IMR-90 (cell line): Measurements from ENCODE around the gene IQCB1. TPM values are rescaled to one million over a fixed set of nuclear protein-coding genes. Genes with fewer than 3 reads are reported as not detected.

Source experiments
- ATAC-seq: fragments of 200-7000 bp; cut with Tn5 transposase; 2 replicates; pipeline ENCODE4 v1.9.1; 2020; ENCODE audit warnings: low read depth, mild to moderate bottlenecking, moderate library complexity
- BruUV-seq: library from RNA; stranded (reverse); fragments of 400-500 nt; replicated peaks from 2 replicates; lab custom pipeline; 2021; lab: Mats Ljungman, UMichigan
- CTCF ChIA-PET: fragments of 300-600 bp; formaldehyde crosslinking; extraction: SDS; loops from one replicate; lab custom pipeline; 2021; ENCODE audit warnings: antibody characterized with exemption; lab: Yijun Ruan, JAX
- POLR2A ChIA-PET: fragments of 300-600 bp; sonication (Branson Sonifier 250); formaldehyde crosslinking; loops from one replicate; lab custom pipeline; 2022; ENCODE audit warnings: antibody characterized with exemption; ENCODE audit not compliant: unreplicated experiment; lab: Charles Lee
- DNase-seq: peaks from one replicate; pipeline ENCODE4 v3.0.0; 2013
- H2AFZ ChIP-seq: replicated peaks from 2 replicates; pipeline ENCODE3; 2013; ENCODE audit warnings: low read length, mild to moderate bottlenecking; ENCODE audit not compliant: poor library complexity
- H2AK5ac ChIP-seq: 2 replicates; pipeline ENCODE4 v1.6.1; 2013; ENCODE audit warnings: low read depth, low read length, inconsistent platforms
- H2AK9ac ChIP-seq: replicated peaks from 2 replicates; pipeline ENCODE3; 2013; ENCODE audit warnings: mild to moderate bottlenecking, low read depth, low read length, moderate library complexity; ENCODE audit not compliant: poor library complexity
- H2BK120ac ChIP-seq: 2 replicates; pipeline ENCODE4 v1.6.1; 2013; ENCODE audit warnings: low read depth, low read length, inconsistent platforms
- H2BK15ac ChIP-seq: 3 replicates; pipeline ENCODE4 v1.6.1; 2013; ENCODE audit warnings: low read depth, low read length, inconsistent platforms
- H2BK20ac ChIP-seq: 2 replicates; pipeline ENCODE4 v1.6.1; 2013; ENCODE audit warnings: low read depth, mild to moderate bottlenecking, inconsistent platforms, low read length, moderate library complexity
- H2BK5ac ChIP-seq: 2 replicates; pipeline ENCODE4 v1.6.1; 2013; ENCODE audit warnings: mild to moderate bottlenecking, low read depth, low read length, inconsistent platforms; ENCODE audit not compliant: poor library complexity, severe bottlenecking
- H3K14ac ChIP-seq: replicated peaks from 2 replicates; pipeline ENCODE4 v1.6.1; 2013; ENCODE audit warnings: low read depth, low read length, inconsistent platforms
- H3K18ac ChIP-seq: 2 replicates; pipeline ENCODE4 v1.6.1; 2013; ENCODE audit warnings: low read depth, low read length, control low read depth
- H3K23ac ChIP-seq: 2 replicates; pipeline ENCODE4 v1.6.1; 2013; ENCODE audit warnings: low read depth, low read length, inconsistent platforms
- H3K27ac ChIP-seq: 2 replicates; pipeline ENCODE4 v1.5.1; 2013; ENCODE audit warnings: mild to moderate bottlenecking, control low read depth, low read length; ENCODE audit not compliant: insufficient read depth
- H3K27me3 ChIP-seq: 2 replicates; pipeline ENCODE4 v1.6.1; 2013; ENCODE audit warnings: low read length; ENCODE audit not compliant: control insufficient read depth, insufficient read depth
- H3K36me3 ChIP-seq: 2 replicates; pipeline ENCODE4 v1.6.1; 2013; ENCODE audit warnings: low read length, mixed read lengths; ENCODE audit not compliant: control insufficient read depth, insufficient read depth
- H3K4ac ChIP-seq: 2 replicates; pipeline ENCODE4 v1.6.1; 2013; ENCODE audit warnings: low read depth, low read length, inconsistent platforms
- H3K4me1 ChIP-seq: 2 replicates; pipeline ENCODE4 v1.6.1; 2013; ENCODE audit warnings: low read length, mixed read lengths; ENCODE audit not compliant: control insufficient read depth, insufficient read depth
- H3K4me2 ChIP-seq: 2 replicates; pipeline ENCODE4 v1.6.1; 2013; ENCODE audit warnings: low read depth, mild to moderate bottlenecking, control low read depth, low read length, moderate library complexity
- H3K4me3 ChIP-seq: 2 replicates; pipeline ENCODE4 v1.5.1; 2013; ENCODE audit warnings: low read depth, mild to moderate bottlenecking, control low read depth, low read length, moderate library complexity; ENCODE audit not compliant: insufficient read depth
- H3K56ac ChIP-seq: 2 replicates; pipeline ENCODE4 v1.6.1; 2013; ENCODE audit warnings: low read length, inconsistent platforms; ENCODE audit not compliant: insufficient read depth; ENCODE audit errors: extremely low read depth
- H3K79me1 ChIP-seq, 2 experiments: 2 replicates each; pipeline ENCODE4 v1.6.1; 2013; ENCODE audit warnings: low read length in 2 of 2, inconsistent platforms in 1 of 2, low read depth in 1 of 2
- H3K9ac ChIP-seq: 2 replicates; pipeline ENCODE4 v1.6.1; 2013; ENCODE audit warnings: low read depth, low read length, control low read depth
- H3K9me1 ChIP-seq: 2 replicates; pipeline ENCODE4 v1.6.1; 2013; ENCODE audit warnings: low read length, inconsistent platforms; ENCODE audit not compliant: insufficient read depth
- H3K9me3 ChIP-seq: 2 replicates; pipeline ENCODE4 v1.6.1; 2013; ENCODE audit warnings: low read length; ENCODE audit not compliant: control insufficient read depth, insufficient read depth
- H4K20me1 ChIP-seq: 2 replicates; pipeline ENCODE4 v1.6.1; 2013; ENCODE audit warnings: low read length, inconsistent platforms; ENCODE audit not compliant: insufficient read depth
- H4K5ac ChIP-seq: 2 replicates; pipeline ENCODE4 v1.6.1; 2013; ENCODE audit warnings: mild to moderate bottlenecking, low read depth, low read length, control low read depth
- H4K8ac ChIP-seq, 2 experiments: 2 replicates each; pipeline ENCODE4 v1.6.1; 2013; ENCODE audit warnings: low read depth in 2 of 2, low read length in 2 of 2, control low read depth in 1 of 2, inconsistent platforms in 1 of 2
- H4K91ac ChIP-seq: 2 replicates; pipeline ENCODE4 v1.6.1; 2013; ENCODE audit warnings: low read depth, low read length, inconsistent platforms; ENCODE audit not compliant: insufficient read depth
- CHD1 ChIP-seq: IDR thresholded peaks from 2 replicates; pipeline ENCODE4 v1.6.1; 2012; ENCODE audit warnings: low read depth, low read length, improper control_type of control experiment
- POLR2A ChIP-seq: IDR thresholded peaks from 2 replicates; pipeline ENCODE4 v1.6.1; 2012; ENCODE audit warnings: mild to moderate bottlenecking, low read depth, low read length
- RCOR1 ChIP-seq: IDR thresholded peaks from 2 replicates; pipeline ENCODE4 v1.6.1; 2012; ENCODE audit warnings: mild to moderate bottlenecking, low read length, improper control_type of control experiment; ENCODE audit not compliant: insufficient replicate concordance
- WGBS, 2 experiments: methylation state at CpG; one replicate each; pipeline versions ENCODE4 v1.1.5 to v1.1.7; 2013; ENCODE audit warnings: missing lambda C conversion rate in 2 of 2; ENCODE audit not compliant: insufficient read length in 1 of 2; ENCODE audit errors: extremely low coverage in 2 of 2; 5-methylcytosine and 5-hydroxymethylcytosine counted together
- dilution Hi-C: fragments of 300-500 bp; cut with HindIII; formaldehyde crosslinking; loops from one replicate; pipeline ENCODE4 v1.14.3; 2018; ENCODE audit warnings: low sequenced_read_pairs; ENCODE audit not compliant: unreplicated experiment
- in situ Hi-C: fragments of 300-500 bp; cut with MboI; formaldehyde crosslinking; loops from 3 replicates; pipeline ENCODE4 v1.14.3; 2019; ENCODE audit warnings: low sequenced_read_pairs, inconsistent platforms, mixed read lengths
- intact Hi-C: fragments of 100-400 bp; cut with micrococcal nuclease; formaldehyde crosslinking; loops from 2 replicates; pipeline ENCODE4 v1.10.0; 2022
- polyA plus RNA-seq, 3 experiments: library from polyadenylated mRNA; depleted of rRNA; stranded (reverse); fragments of >200 nt; gene quantifications; 2 replicates each; pipeline ENCODE4 v1.2.3, GENCODE V29; 2012; ENCODE audit warnings: low replicate concordance in 1 of 3
- total RNA-seq: library from RNA; depleted of rRNA; stranded (reverse); fragments of >200 nt; gene quantifications from 2 replicates; pipeline ENCODE4 v1.2.3, GENCODE V29; 2012

IQCB1 gene
- total and polyA plus RNA-seq, 2 of the 4 experiments (the other 2 are of a cell fraction): 13.5 to 18.3 TPM

DNA sequence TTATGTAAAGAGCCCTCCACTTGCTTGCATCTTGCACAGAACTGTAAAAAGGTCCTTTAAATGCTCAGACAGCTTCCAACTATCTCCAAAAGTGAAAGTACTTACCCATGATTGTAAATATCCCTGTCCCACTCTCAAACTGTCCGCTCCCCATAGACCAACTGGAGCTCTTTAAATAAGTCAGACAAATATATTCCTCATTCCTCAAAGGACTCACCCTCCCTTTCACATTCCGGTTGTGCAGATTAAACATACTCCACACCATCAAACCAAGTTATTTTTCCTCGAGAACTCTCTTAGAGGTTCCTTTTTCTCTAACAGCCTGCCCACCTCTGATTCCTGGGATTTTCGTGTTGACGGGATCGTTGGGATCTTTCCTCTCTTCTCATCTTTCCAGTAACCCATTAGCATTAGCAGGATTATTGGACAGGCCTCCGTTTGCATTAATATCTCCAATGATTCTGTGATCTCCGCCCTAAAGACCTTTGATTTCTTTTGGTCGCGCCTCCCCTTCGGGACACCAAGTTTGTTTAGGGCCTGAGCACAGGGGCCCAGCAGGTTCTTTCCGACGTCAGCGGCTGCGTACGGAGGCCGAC, 86.1 kb downstream of the IQCB1 start:
- no peak for TF ChIP-seq RCOR1
- TF ChIP-seq POLR2A: 0 out of 2 replicates have a peak, but pooled peaks have one; percentile 5
- peak; percentile 64; the same call in 1 of the 2 replicates for TF ChIP-seq CHD1
- intact Hi-C loops: loop anchor here (5.0 kb wide), 2 partner anchors 201 to 509 kb away; partner anchors contain the start of gene POLQ
- no TSS peak for BruUV-seq

More for the DNA sequence above, 86.1 kb downstream of the IQCB1 start:
- no peaks in the 10 kb centered on the region for H3K9me3 ChIP-seq
- peak overlapping the region; percentile 19; the same call in 1 of the 2 replicates for H4K5ac ChIP-seq
- peak overlapping the region; percentile 83 for H3K9ac ChIP-seq
- H3K36me3 ChIP-seq: no peaks in the 10 kb centered on the region; the same call in 1 of the 2 replicates
- no peak overlapping the region for H2BK20ac ChIP-seq
- no peak overlapping the region for H2BK15ac ChIP-seq
- ChIA-PET CTCF (interaction anchor here (1.0 kb wide), 1 partner anchor 22 kb away, joined by 3 read pairs; no protein-coding TSS in a partner anchor), POLR2A (no interaction called here)
- dilution Hi-C loops: no loop called here
- peak overlapping the region; percentile 88 for H2AK9ac ChIP-seq
- DNase-seq (peak; percentile 50), ATAC-seq (peak; percentile 50; the same call in 1 of the 2 replicates)
- H3K27ac ChIP-seq: peak overlapping the region; percentile 74
- H4K8ac ChIP-seq: peak overlapping the region; percentile 4 to 94; a peak in 2 of 4 replicates
- peak overlapping the region; percentile 84; the same call in 1 of the 2 replicates for H3K23ac ChIP-seq
- no peaks in the 10 kb centered on the region for H3K27me3 ChIP-seq
- peak overlapping the region; percentile 85 for H3K4me2 ChIP-seq
- in situ Hi-C loops: no loop called here
- peak overlapping the region; percentile 11; the same call in 1 of the 2 replicates for H4K91ac ChIP-seq
- 0 out of 2 replicates have a peak overlapping the region, but pooled peaks have one; percentile 63 for H3K56ac ChIP-seq
- H3K4me3 ChIP-seq: peak overlapping the region; percentile 72
- H3K14ac ChIP-seq: peak overlapping the region; percentile 86
- H3K4me1 ChIP-seq: no peaks in the 10 kb centered on the region
- H2BK120ac ChIP-seq: no peak overlapping the region
- peaks cover 12% of the 10 kb centered on the region for H4K20me1 ChIP-seq
- H2AK5ac ChIP-seq: no peak overlapping the region
- peak overlapping the region; percentile 60 for H2BK5ac ChIP-seq
- H3K79me1 ChIP-seq: peaks cover 11 to 34% of the 10 kb centered on the region in 2 experiments; a peak in 3 of 4 replicates
- 0 out of 2 replicates have a peak, but pooled peaks cover 4% of the 10 kb centered on the region for H3K9me1 ChIP-seq
- 3% methylated on average over 13 of the region's 17 CpGs; no CpG with 5 or more reads in 1 of the 2 experiments for WGBS, 2 experiments
- H3K4ac ChIP-seq: peak overlapping the region; percentile 85
- peak overlapping the region; percentile 98 for H2AFZ ChIP-seq
- H3K18ac ChIP-seq: peak overlapping the region; percentile 8; the same call in 1 of the 2 replicates
